Measurements from ENCODE around the gene AAMP.

DNA sequence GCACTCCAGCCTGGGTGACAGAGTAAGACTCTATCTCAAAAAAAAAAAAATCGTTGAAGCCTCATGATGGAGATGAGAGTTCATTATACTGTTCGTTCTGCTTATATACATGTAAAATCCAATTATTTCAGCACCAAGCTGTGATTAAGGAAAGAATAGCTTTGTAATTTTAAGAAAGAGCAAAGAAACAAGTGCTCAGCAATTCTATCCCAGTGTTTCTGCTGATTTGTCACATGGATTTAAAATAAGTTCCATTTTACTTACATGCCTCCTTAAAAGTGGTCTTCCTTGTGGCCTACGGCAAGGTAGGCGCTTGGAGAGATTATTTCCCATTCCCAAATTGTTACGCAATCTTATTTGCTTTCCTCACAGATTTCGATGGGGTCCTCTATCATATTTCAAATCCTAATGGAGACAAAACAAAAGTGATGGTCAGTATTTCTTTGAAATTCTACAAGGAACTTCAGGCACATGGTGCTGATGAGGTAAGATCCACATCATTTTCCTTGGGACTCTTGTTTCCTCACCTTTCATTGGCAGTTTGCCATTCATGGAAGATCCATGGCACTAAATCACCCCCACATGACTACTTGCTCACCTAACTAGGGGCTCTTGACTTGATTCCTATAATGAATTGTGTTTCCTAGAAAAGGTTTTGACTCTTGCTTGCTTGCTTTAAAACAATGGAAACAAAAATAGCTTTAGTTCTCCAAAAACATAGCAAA is 41.4 kb downstream of the AAMP start:
- TF ChIP-seq ESRRA (CRISPR knock-in tag; IDR thresholded peaks at IDR 0.05; ENCODE audit: borderline replicate concordance) (no peak), ELF4 (CRISPR knock-in tag; IDR thresholded peaks at IDR 0.05; ENCODE audit: low read depth) (no peak), ZNF121 (CRISPR knock-in tag; IDR thresholded peaks at IDR 0.05) (no peak), ATF1 (CRISPR knock-in tag; IDR thresholded peaks at IDR 0.05) (no peak), TCF7 (CRISPR knock-in tag; IDR thresholded peaks at IDR 0.05; ENCODE audit: low read depth) (no peak), NR2C2 (CRISPR knock-in tag; IDR thresholded peaks at IDR 0.05) (no peak)
- TF ChIP-seq, protein P1, sequence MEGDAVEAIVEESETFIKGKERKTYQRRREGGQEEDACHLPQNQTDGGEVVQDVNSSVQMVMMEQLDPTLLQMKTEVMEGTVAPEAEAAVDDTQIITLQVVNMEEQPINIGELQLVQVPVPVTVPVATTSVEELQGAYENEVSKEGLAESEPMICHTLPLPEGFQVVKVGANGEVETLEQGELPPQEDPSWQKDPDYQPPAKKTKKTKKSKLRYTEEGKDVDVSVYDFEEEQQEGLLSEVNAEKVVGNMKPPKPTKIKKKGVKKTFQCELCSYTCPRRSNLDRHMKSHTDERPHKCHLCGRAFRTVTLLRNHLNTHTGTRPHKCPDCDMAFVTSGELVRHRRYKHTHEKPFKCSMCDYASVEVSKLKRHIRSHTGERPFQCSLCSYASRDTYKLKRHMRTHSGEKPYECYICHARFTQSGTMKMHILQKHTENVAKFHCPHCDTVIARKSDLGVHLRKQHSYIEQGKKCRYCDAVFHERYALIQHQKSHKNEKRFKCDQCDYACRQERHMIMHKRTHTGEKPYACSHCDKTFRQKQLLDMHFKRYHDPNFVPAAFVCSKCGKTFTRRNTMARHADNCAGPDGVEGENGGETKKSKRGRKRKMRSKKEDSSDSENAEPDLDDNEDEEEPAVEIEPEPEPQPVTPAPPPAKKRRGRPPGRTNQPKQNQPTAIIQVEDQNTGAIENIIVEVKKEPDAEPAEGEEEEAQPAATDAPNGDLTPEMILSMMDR (IDR thresholded peaks at IDR 0.05), result no peak
